HL-60/S4 treated with phorbol 12-myristate 13-acetate at 8.2 ng/mL for 4 days and 3 days (cell line): Measurements from ENCODE around the gene ZNF740.
"Not testable (repeated sequence)": the region's sequence is repeated elsewhere in the genome, so short reads cannot be mapped to it uniquely, and the experiment has no call there.

Experiments used
- in situ Hi-C: fragments of 300-500 bp; cut with MboI; formaldehyde crosslinking; loops from 2 replicates; pipeline ENCODE4 v1.15.0; 2022; ENCODE audit warnings: low sequenced_read_pairs

Gene ZNF740, protein sequence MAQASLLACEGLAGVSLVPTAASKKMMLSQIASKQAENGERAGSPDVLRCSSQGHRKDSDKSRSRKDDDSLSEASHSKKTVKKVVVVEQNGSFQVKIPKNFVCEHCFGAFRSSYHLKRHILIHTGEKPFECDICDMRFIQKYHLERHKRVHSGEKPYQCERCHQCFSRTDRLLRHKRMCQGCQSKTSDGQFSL

GRCh38 chr12:53180220-53180930 lies at the start of gene ZNF740, which contains the start of gene CSAD:
Gene ZNF740, plus strand, starts transcription at chr12:53180722. Its CDS starts 1,262 bp downstream, at chr12:53181984.
Gene CSAD, minus strand, starts transcription at chr12:53180925. Its CDS starts 7,455 bp downstream, at chr12:53173470.
- in situ Hi-C loops, result no loop called here

GRCh38 chr12:53131844-53132243 lies 48.7 kb upstream of the ZNF740 start:
- in situ Hi-C loops, result no loop called here

GRCh38 chr12:53133722-53134121 lies 46.8 kb upstream of the ZNF740 start:
- in situ Hi-C loops, result no loop called here

- in situ Hi-C loops, result no loop called here
These were observed 37.2 kb upstream of the ZNF740 start for GRCh38 chr12:53143355-53143754.

DNA sequence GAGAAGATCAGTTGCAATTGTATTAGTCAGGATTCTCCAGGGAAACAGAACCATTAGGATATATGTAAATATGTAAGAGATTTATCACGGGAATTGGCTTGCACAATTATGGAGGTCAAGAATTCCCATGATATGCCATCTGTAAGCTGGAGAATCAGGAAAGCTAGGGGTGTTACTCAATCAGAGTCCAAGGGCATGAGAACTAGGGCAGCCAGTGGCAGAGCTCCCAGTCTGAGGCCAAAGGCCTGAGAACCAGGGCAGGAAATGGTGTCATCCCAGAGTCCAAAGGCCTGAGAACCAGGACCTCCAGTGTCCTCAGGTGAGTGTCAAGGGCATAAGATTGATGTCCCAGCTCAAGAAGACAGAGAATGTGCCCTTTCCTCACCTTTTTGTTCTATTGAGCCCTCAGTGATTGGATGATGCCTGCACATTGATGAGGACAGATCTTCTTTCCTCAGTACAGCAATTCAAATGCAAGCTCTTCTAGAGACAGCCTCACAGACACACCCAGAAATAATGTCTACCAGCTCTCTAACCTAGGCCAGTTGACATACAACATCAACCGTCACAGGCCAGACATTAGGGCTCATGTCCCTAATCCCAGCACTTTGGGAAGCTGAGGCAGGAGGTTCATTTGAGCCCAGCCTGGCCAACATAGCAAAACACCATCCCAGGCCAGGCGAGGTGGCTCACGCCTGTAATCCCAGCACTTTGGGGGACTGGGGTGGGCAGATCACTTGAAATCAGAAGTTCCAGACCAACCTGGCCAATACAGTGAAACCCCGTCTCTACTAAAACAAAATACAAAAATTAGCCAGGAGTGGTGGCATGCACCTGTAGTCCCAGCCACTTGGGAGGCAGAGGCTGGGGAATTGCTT lies 34.9 kb upstream of the ZNF740 start:
- in situ Hi-C loops, result no loop called here

DNA sequence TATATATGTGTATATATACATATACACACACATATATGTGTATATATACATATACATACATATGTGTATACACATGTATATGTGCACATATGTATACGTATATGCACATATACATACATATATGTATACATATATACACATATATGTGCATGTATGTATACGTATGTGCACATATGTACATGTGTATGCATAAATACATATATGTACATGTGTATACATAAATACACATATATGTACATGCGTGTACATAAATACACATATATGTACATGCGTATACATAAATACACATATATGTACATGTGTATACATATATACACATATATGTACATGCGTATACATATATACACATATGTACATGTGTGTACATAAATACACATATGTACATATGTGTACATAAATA lies 33.3 kb upstream of the ZNF740 start:
- in situ Hi-C loops, result no loop called here

DNA sequence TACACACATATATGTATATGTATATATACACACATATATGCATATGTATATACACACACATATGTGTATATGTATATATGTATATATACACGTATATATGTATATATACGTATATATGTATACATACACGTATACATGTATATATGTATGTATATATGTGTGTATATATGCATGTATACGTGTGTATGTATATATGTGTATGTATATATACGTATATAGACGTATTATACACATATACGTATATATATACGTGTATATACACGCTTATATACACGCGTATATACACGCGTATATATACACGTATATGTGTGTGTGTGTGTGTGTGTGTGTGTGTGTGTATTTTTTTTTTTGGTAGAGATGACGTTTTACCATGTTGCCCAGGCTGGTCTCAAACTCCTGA lies 32.9 kb upstream of the ZNF740 start:
- in situ Hi-C loops, result no loop called here

DNA sequence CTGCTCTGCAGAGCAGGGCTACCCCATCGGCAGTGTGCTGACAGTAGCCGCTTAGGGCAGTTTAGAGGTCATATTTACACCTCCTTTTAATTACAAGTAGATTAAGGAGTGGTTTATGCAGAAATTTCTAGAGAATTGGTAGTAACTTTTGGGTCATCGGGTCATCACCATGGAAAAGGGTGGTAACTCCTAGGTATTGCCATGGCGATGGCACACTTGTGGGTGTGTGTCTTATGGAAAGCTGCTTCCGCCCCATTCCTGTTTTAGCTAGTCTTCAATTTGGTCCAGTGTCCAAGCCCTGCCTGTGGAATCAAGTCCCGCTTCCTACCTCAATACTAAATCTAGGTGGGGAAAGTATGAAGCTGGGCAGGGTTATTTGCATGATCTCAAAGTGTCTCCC lies 29.5 kb upstream of the ZNF740 start:
- in situ Hi-C loops, result no loop called here

DNA sequence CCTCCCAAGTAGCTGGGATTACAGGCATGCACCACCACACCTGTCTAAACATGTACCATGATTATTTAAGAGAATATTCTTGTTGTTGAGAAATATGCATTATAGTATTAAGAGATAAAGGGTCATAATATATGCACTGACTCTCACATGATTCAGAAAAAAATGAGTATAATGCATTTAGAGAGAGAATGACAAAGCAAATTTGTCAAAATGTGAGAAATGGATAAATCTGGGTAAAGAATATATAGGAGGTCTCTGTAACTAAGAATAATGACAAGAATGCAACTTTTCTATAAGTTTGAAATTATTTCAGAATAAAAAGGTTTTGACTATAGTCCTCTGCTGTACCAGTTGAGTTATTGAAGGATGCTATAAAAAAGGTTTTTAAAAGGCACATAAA lies 28.1 kb upstream of the ZNF740 start:
- in situ Hi-C loops, result no loop called here

DNA sequence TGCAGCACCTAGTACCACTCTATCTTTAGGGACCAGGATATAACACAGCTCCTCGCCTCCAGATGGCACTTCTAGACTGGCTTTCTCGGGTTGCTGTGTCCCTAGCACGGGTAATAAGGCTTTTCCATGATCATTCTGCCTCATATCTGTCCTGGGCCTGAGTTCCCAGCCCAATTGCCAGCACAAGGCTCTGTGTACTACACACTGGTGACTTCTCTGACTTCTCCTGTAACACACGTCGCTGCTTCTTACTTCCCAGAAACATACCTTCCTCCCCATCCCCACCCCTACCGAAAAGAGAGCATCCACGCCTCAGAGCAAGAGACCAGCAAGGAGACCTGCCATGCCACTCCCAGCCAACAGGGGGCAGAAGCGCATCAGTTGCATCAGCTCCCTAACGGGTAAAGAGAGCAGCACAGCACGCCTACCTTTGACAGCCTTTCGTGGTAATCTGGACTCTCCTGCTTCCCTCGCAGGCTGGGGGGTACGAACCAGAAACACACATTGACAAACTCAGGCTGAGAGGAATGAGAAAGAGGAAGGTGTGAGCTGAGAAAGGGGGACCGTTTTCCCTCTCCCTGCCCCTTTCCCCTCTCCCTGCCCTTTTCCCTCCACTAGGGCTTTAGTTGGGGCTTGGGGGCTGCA lies 21.2 kb upstream of the ZNF740 start:
- in situ Hi-C loops, result no loop called here

DNA sequence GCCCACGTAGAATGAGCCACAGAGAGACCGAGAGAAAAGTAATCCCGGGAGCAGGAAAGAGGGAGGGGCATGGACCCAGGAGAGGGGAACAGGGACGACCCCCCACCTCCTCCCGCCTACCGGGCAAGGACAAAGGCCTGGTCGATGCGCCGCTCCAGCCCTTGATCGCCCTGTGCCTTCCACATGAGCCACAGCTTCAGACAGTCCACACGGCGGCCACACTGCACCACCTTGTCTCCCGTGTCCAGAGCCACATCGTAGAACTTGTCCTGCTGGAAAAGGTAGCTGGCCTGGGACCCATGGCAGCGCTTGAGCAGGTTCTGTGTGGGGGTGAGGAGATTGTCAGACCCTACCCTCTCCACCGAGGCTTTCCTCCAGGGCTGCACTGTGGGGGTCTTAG lies 20.5 kb upstream of the ZNF740 start:
- in situ Hi-C loops, result no loop called here

- in situ Hi-C loops, result no loop called here
These were observed 19.8 kb upstream of the ZNF740 start for GRCh38 chr12:53160673-53161072.

DNA sequence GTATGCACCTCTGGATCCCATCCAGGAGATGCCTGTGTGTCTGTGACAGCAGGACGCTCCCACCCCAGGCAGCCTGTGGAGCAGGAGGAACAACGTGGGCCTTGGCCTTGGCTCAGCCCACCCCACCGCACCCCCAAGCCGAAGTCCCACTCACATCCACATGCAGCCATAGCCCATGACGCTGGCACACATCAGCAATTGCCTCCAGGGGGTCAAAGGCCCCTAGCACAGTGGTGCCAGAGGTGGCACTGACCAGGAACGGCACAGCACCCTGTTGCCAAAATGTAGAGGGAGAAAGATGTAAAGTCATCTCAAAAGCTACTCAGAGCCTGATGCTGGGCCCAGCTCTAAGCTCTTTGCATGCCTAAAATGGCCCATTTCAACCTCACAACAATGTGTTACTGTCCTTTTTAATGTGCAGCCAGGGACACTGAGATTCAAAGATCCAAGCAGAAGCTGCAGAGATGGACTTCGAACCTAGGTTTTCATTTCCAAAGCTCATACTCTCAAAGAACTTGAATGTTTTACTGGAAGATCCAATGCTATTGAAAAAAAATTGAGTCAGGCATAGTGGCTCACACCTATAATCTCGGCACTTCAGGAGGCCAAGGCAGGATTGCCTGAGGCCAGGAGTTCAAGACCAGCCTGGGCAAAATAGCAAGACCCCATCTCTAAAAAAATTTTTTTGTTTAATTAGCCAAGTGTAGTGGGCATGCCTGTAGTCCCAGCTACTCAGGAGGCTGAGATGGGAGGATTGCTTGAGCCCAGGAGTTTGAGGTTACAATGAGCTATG lies 19.2 kb upstream of the ZNF740 start:
- in situ Hi-C loops, result no loop called here

GRCh38 chr12:53163008-53163407 lies 17.5 kb upstream of the ZNF740 start:
- in situ Hi-C loops, result not testable (repeated sequence)

- in situ Hi-C loops, result no loop called here
These were observed 13.7 kb upstream of the ZNF740 start for GRCh38 chr12:53166837-53167236.

GRCh38 chr12:53169644-53170043 lies 10.9 kb upstream of the ZNF740 start:
- in situ Hi-C loops, result no loop called here

DNA sequence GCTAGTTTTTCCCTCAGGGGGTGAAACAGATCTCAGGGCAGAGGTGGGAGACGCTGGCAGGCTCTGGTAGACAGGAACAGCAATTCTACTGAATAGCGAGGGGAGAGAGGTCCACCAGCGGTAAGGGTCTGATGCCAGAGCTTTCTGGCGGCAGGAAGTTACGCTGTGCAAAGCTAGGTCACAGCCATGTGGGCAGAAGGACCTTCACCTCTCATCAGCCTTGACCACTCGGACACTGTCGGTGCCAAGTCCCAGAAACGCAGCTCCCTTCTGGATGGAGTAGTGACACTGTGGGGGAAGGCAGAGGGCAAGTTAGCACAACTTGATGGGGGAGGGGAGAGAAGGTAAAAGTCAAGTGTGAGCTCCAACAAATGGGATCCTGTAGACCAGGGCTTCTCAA lies 10.3 kb upstream of the ZNF740 start:
- in situ Hi-C loops, result no loop called here

- in situ Hi-C loops, result no loop called here
These were observed 9.4 kb upstream of the ZNF740 start for GRCh38 chr12:53170876-53171724.

DNA sequence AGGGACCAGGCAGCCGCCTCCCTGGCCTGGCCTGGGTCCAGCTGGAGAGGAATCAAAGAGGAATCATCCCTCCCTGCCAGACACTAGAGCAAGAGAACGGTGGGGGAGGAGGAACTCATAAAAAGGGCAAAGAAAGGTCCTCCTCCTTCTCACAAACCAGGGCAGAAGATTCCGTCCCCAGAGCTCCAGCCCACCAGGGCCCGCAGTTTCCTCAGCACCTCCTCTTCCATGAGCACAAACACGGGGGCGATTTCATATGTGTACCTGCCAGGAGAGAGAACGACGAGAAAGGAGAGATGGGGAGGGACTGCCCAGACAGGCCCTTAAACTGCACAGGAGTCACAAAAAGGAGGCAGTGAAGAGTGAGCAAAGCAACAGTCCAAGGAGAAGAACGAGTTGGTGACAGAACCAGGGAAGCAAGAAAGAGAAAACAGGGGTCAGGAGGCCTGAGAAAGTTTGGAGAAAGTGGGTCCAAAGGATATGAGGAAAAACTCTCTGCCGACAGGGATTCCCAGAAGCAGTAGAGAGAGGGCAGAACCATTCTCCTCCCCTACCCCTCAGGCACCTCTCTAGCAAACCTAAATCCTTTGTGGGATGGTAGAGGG lies 8.7 kb upstream of the ZNF740 start:
- in situ Hi-C loops, result no loop called here
